Inferior parietal cortex (tissue), 1 donor: ENCODE results near the gene TRAF3IP1.
A peak's percentile ranks its signal among the peaks of the same experiment; 100 is the strongest.
"Not testable (repeated sequence)": the region's sequence is repeated elsewhere in the genome, so short reads cannot be mapped to it uniquely, and the experiment has no call there.

Experiments used
- DNase-seq: peaks from one replicate; pipeline ENCODE4 v3.0.0-alpha.2; 2016; ENCODE audit errors: extremely low spot score

Gene TRAF3IP1

GRCh38 chr2:238308177-238308576 is 12.1 kb upstream of the TRAF3IP1 start:
- no peak for DNase-seq

- DNase-seq, result not testable (repeated sequence)
These were observed 9.6 kb upstream of the TRAF3IP1 start for GRCh38 chr2:238310721-238311120.

- DNase-seq, result no peak
These were observed 6.9 kb upstream of the TRAF3IP1 start for GRCh38 chr2:238313289-238313990.

- no peak for DNase-seq
These were observed 6.3 kb upstream of the TRAF3IP1 start for GRCh38 chr2:238313991-238314350.

GRCh38 chr2:238314576-238314975 is 5.7 kb upstream of the TRAF3IP1 start:
- DNase-seq, result no peak

GRCh38 chr2:238315031-238315595 is 5.2 kb upstream of the TRAF3IP1 start:
- no peak for DNase-seq

- no peak for DNase-seq
These were observed 447 bp downstream of the TRAF3IP1 start for GRCh38 chr2:238320648-238321281.

- DNase-seq, result no peak
These were observed 1.1 kb downstream of the TRAF3IP1 start for GRCh38 chr2:238321467-238321866.

- DNase-seq, result no peak
These were observed 1.7 kb downstream of the TRAF3IP1 start for GRCh38 chr2:238322001-238322411.

- not testable (repeated sequence) for DNase-seq
These were observed 3.9 kb downstream of the TRAF3IP1 start for GRCh38 chr2:238324248-238324647.

GRCh38 chr2:238325694-238326093 is 5.4 kb downstream of the TRAF3IP1 start:
- DNase-seq, result no peak

- no peak for DNase-seq
These were observed 6.6 kb downstream of the TRAF3IP1 start for GRCh38 chr2:238326801-238327365.

GRCh38 chr2:238327751-238328150 is 7.4 kb downstream of the TRAF3IP1 start:
- no peak for DNase-seq

- DNase-seq, result no peak
These were observed 10.1 kb downstream of the TRAF3IP1 start for GRCh38 chr2:238330391-238330790.

GRCh38 chr2:238331916-238332315 is 11.6 kb downstream of the TRAF3IP1 start:
- no peak for DNase-seq

- DNase-seq, result no peak
These were observed 14.6 kb downstream of the TRAF3IP1 start for GRCh38 chr2:238334885-238335284.

GRCh38 chr2:238335591-238335990 is 15.3 kb downstream of the TRAF3IP1 start:
- DNase-seq, result not testable (repeated sequence)

GRCh38 chr2:238336151-238336550 is 15.8 kb downstream of the TRAF3IP1 start:
- no peak for DNase-seq

- DNase-seq, result no peak
These were observed 16.6 kb downstream of the TRAF3IP1 start for GRCh38 chr2:238336793-238337444.

- DNase-seq, result no peak
These were observed 17.5 kb downstream of the TRAF3IP1 start for GRCh38 chr2:238337846-238338245.

- DNase-seq, result peak; percentile 12
These were observed 18.5 kb downstream of the TRAF3IP1 start for GRCh38 chr2:238338710-238339394.

GRCh38 chr2:238339395-238339780 is 19.1 kb downstream of the TRAF3IP1 start:
- no peak for DNase-seq
